Myocyte (in vitro differentiated cells): ENCODE data around the gene ZNF22. TPM values are rescaled to one million over a fixed set of nuclear protein-coding genes. Genes with fewer than 3 reads are reported as not detected.
"Not testable (repeated sequence)": the region's sequence is repeated elsewhere in the genome, so short reads cannot be mapped to it uniquely, and the experiment has no call there.

Source experiments
- DNase-seq: peaks from one replicate; pipeline ENCODE4 v3.0.0-alpha.2; 2012; ENCODE audit warnings: low read depth
- total RNA-seq: library from RNA; depleted of rRNA; stranded (reverse); fragments of >200 nt; gene quantifications from 2 replicates; pipeline ENCODE4 v1.2.3, GENCODE V29; 2014

Gene ZNF22
- total RNA-seq, 1 donor from 2014 or later = 25.9 TPM

GRCh38 chr10:45004661-45005060 is 3.9 kb downstream of the ZNF22 start:
- DNase-seq = no peak

GRCh38 chr10:45005284-45005683 is 4.6 kb downstream of the ZNF22 start:
- DNase-seq = no peak

GRCh38 chr10:45006276-45007030 is 5.7 kb downstream of the ZNF22 start:
- no peak for DNase-seq

- peak; percentile 89 for DNase-seq
Observed at GRCh38 chr10:45008524-45009161, 7.9 kb downstream of the ZNF22 start.

GRCh38 chr10:45014557-45014956 is 13.8 kb downstream of the ZNF22 start:
- not testable (repeated sequence) for DNase-seq

GRCh38 chr10:45015590-45015989 is 14.9 kb downstream of the ZNF22 start:
- no peak for DNase-seq

GRCh38 chr10:45023426-45023825 is 22.7 kb downstream of the ZNF22 start:
- no peak for DNase-seq

GRCh38 chr10:45034301-45034700 is 33.6 kb downstream of the ZNF22 start:
- DNase-seq = no peak

GRCh38 chr10:45035673-45036072 is 35.0 kb downstream of the ZNF22 start:
- no peak for DNase-seq

GRCh38 chr10:45040921-45041542 is 40.3 kb downstream of the ZNF22 start:
- no peak for DNase-seq

- no peak for DNase-seq
Observed at GRCh38 chr10:45044290-45044689, 43.6 kb downstream of the ZNF22 start.

GRCh38 chr10:45050551-45051235 is 50.0 kb downstream of the ZNF22 start:
- no peak for DNase-seq

- DNase-seq = no peak
Observed at GRCh38 chr10:45052700-45053099, 52.0 kb downstream of the ZNF22 start.

- no peak for DNase-seq
Observed at GRCh38 chr10:45053569-45054100, 52.9 kb downstream of the ZNF22 start.

Other genes with a start within 250 kb of the ZNF22 start
- gene TMEM72, start 89.6 kb upstream of the ZNF22 start, total RNA-seq = 0.96 and 1.6 TPM in 2 replicates
- gene RASSF4, start 41.1 kb upstream of the ZNF22 start, total RNA-seq = 608 and 1,159 TPM in 2 replicates
- gene DEPP1, start 22.1 kb upstream of the ZNF22 start, total RNA-seq = 37.4 and 55.5 TPM in 2 replicates